Measurements from ENCODE around the gene PRRT1B.
"Not testable (repeated sequence)": the region's sequence is repeated elsewhere in the genome, so short reads cannot be mapped to it uniquely, and the experiment has no call there.

Gene PRRT1B

GRCh38 chr9:131522257-131523085 lies 22.9 kb upstream of the PRRT1B start:
- DNase-seq (ENCODE audit: low spot score), result no peak

- no peak for DNase-seq (ENCODE audit: low spot score)
Observed at GRCh38 chr9:131523086-131523388, 22.3 kb upstream of the PRRT1B start.

GRCh38 chr9:131523451-131524435 lies 21.6 kb upstream of the PRRT1B start:
- no peak for DNase-seq (ENCODE audit: low spot score)

- DNase-seq (ENCODE audit: low spot score), result no peak
Observed at GRCh38 chr9:131524665-131525315, 20.5 kb upstream of the PRRT1B start.

- DNase-seq (ENCODE audit: low spot score), result peak; percentile 88
Observed at GRCh38 chr9:131525643-131526565, 19.4 kb upstream of the PRRT1B start.

GRCh38 chr9:131528186-131528585 lies 17.1 kb upstream of the PRRT1B start:
- no peak for DNase-seq (ENCODE audit: low spot score)

GRCh38 chr9:131528886-131529505 lies 16.3 kb upstream of the PRRT1B start:
- no peak for DNase-seq (ENCODE audit: low spot score)

- DNase-seq (ENCODE audit: low spot score), result no peak
Observed at GRCh38 chr9:131529597-131530545, 15.5 kb upstream of the PRRT1B start.

GRCh38 chr9:131530546-131530919 lies 14.8 kb upstream of the PRRT1B start:
- no peak for DNase-seq (ENCODE audit: low spot score)

GRCh38 chr9:131530920-131531832 lies 14.1 kb upstream of the PRRT1B start, which contains the start of gene UCK1:
Gene UCK1 (minus strand): TSS chr9:131531263. CDS start chr9:131531174, 89 bp downstream.
- peak; percentile 60 for DNase-seq (ENCODE audit: low spot score)

GRCh38 chr9:131534721-131535237 lies 10.5 kb upstream of the PRRT1B start:
- DNase-seq (ENCODE audit: low spot score), result no peak

GRCh38 chr9:131537946-131538345 lies 7.4 kb upstream of the PRRT1B start:
- DNase-seq (ENCODE audit: low spot score), result no peak

GRCh38 chr9:131539223-131539923 lies 6.0 kb upstream of the PRRT1B start:
- DNase-seq (ENCODE audit: low spot score), result no peak

GRCh38 chr9:131543141-131543540 lies 2.2 kb upstream of the PRRT1B start:
- no peak for DNase-seq (ENCODE audit: low spot score)

- DNase-seq (ENCODE audit: low spot score), result no peak
Observed at GRCh38 chr9:131545786-131546335, 538 bp downstream of the PRRT1B start.

- no peak for DNase-seq (ENCODE audit: low spot score)
Observed at GRCh38 chr9:131546336-131547084, 1.2 kb downstream of the PRRT1B start.

- DNase-seq (ENCODE audit: low spot score), result not testable (repeated sequence)
Observed at GRCh38 chr9:131549186-131549585, 3.9 kb downstream of the PRRT1B start.
